AG04450 (cell line): ENCODE measurements around the gene IL24. TPM values are rescaled to one million over a fixed set of nuclear protein-coding genes. Genes with fewer than 3 reads are reported as not detected.

Experiments used
- CTCF ChIA-PET: fragments of 300-600, 350-600 bp; formaldehyde crosslinking; extraction: SDS; loops from one replicate; lab custom pipeline; 2022; ENCODE audit warnings: antibody characterized with exemption, inconsistent platforms; lab: Charles Lee
- POLR2A ChIA-PET: fragments of 350-600 bp; formaldehyde crosslinking; extraction: SDS; loops from one replicate; lab custom pipeline; 2021; ENCODE audit warnings: antibody characterized with exemption, inconsistent platforms; lab: Yijun Ruan, JAX
- DNase-seq: peaks from one replicate; pipeline ENCODE4 v3.0.0-alpha.2; 2011; ENCODE audit warnings: low read depth, low spot score
- H3K27ac ChIP-seq: one replicate; pipeline ENCODE4 v1.5.1; 2012; ENCODE audit warnings: low read depth, low read length, control low read depth
- H3K27me3 ChIP-seq: one replicate; pipeline ENCODE4 v1.6.0; 2012; ENCODE audit warnings: low read length; ENCODE audit not compliant: control insufficient read depth, insufficient read depth
- H3K4me3 ChIP-seq: 2 replicates; pipeline ENCODE4 v1.5.1; 2011; ENCODE audit warnings: mild to moderate bottlenecking, low read depth, low read length, control low read depth
- H3K9me3 ChIP-seq: 2 replicates; pipeline ENCODE4 v1.5.1; 2012; ENCODE audit warnings: low read length; ENCODE audit not compliant: control insufficient read depth, insufficient read depth
- polyA plus RNA-seq: library from polyadenylated mRNA; depleted of rRNA; stranded (reverse); fragments of >200 nt; gene quantifications from 2 replicates; pipeline ENCODE4 v1.2.3, GENCODE V29; 2011
- TF ChIP-seq, protein P1 (sequence below): IDR thresholded peaks from 2 replicates; pipeline ENCODE4 v1.5.1; 2011; ENCODE audit warnings: low read depth, low read length, control low read depth, inconsistent platforms

The IL24 gene
- polyA plus RNA-seq, 1 experiment: 0.73 TPM

DNA sequence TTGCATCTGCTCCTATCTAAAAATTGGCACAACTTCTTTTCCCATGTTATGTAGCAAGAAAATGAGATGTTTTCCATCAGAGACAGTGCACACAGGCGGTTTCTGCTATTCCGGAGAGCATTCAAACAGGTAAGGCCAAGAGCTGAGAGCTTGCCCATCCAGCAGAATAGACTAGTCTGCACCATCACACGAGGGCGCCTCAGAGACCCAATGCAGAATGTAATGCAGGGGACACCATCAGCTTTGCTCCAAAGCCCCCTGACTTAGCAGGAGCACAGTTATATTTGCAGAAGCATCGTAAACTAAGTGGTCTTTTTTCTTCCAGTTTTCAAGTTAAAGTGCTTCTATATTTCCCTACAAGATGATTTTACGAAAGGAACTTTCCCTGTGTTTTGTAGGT lies 4.7 kb downstream of the IL24 start:
- Histone ChIP-seq H3K27me3 (no peaks in the 10 kb centered on the region), H3K27ac (no peak overlapping the region), H3K9me3 (no peaks in the 10 kb centered on the region), H3K4me3 (no peak overlapping the region)
- CTCF ChIA-PET: interaction anchor here (1.0 kb wide), 1 partner anchor 271 kb away, joined by 3 read pairs; no protein-coding TSS in a partner anchor
- DNase-seq: no peak
- POLR2A ChIA-PET: no interaction called here
- TF ChIP-seq, protein P1, sequence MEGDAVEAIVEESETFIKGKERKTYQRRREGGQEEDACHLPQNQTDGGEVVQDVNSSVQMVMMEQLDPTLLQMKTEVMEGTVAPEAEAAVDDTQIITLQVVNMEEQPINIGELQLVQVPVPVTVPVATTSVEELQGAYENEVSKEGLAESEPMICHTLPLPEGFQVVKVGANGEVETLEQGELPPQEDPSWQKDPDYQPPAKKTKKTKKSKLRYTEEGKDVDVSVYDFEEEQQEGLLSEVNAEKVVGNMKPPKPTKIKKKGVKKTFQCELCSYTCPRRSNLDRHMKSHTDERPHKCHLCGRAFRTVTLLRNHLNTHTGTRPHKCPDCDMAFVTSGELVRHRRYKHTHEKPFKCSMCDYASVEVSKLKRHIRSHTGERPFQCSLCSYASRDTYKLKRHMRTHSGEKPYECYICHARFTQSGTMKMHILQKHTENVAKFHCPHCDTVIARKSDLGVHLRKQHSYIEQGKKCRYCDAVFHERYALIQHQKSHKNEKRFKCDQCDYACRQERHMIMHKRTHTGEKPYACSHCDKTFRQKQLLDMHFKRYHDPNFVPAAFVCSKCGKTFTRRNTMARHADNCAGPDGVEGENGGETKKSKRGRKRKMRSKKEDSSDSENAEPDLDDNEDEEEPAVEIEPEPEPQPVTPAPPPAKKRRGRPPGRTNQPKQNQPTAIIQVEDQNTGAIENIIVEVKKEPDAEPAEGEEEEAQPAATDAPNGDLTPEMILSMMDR: no peak

DNA sequence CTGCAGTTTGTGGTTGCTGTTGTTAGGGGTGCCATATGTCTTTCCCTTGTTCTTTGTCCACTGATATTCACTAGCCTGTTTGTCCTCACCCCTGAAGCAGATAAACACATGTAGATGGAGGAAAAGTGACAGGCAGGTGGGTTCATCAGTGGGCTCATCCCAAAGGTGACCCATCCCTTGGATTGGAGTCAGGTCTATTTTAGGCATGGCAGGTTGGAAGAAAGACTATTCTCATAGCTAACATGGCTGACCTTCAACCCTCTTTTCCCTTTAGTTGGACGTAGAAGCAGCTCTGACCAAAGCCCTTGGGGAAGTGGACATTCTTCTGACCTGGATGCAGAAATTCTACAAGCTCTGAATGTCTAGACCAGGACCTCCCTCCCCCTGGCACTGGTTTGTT lies 5.5 kb downstream of the IL24 start:
- POLR2A ChIA-PET: no interaction called here
- no peak overlapping the region for H3K27ac ChIP-seq
- no peak for DNase-seq
- H3K4me3 ChIP-seq: no peak overlapping the region
- no peaks in the 10 kb centered on the region for H3K27me3 ChIP-seq
- CTCF ChIA-PET: interaction anchor here (1.0 kb wide), 3 partner anchors 9 to 272 kb away, joined by 3 read pairs; partner anchors contain the start of gene IL20
- H3K9me3 ChIP-seq: peaks cover 4% of the 10 kb centered on the region; the same call in 1 of the 2 replicates
- TF ChIP-seq, protein P1: no peak

DNA sequence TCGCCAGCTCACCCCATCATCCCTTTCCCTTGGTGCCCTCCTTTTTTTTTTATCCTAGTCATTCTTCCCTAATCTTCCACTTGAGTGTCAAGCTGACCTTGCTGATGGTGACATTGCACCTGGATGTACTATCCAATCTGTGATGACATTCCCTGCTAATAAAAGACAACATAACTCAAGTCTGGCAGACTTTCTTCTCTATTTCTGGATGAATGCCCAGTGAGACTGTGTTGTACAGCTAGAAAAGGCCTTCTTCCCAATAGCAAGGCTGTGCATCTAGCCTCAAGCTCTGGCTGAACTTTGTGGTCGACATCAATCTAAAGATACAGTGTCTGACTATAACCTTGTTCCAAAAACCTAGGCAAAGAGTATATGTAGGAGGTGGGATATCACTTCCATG lies 6.4 kb downstream of the IL24 start:
- ChIA-PET POLR2A (interaction anchor here (0.7 kb wide), 1 partner anchor 80 kb away, joined by 3 read pairs; no protein-coding TSS in a partner anchor), CTCF (interaction anchor here (0.7 to 1.2 kb wide), 3 partner anchors 8 to 178 kb away, joined by 3 read pairs; no protein-coding TSS in a partner anchor)
- no peak overlapping the region for H3K27ac ChIP-seq
- DNase-seq: no peak
- H3K9me3 ChIP-seq: peaks cover 8% of the 10 kb centered on the region; the same call in 1 of the 2 replicates
- H3K4me3 ChIP-seq: no peak overlapping the region
- TF ChIP-seq, protein P1: no peak
- H3K27me3 ChIP-seq: no peaks in the 10 kb centered on the region

DNA sequence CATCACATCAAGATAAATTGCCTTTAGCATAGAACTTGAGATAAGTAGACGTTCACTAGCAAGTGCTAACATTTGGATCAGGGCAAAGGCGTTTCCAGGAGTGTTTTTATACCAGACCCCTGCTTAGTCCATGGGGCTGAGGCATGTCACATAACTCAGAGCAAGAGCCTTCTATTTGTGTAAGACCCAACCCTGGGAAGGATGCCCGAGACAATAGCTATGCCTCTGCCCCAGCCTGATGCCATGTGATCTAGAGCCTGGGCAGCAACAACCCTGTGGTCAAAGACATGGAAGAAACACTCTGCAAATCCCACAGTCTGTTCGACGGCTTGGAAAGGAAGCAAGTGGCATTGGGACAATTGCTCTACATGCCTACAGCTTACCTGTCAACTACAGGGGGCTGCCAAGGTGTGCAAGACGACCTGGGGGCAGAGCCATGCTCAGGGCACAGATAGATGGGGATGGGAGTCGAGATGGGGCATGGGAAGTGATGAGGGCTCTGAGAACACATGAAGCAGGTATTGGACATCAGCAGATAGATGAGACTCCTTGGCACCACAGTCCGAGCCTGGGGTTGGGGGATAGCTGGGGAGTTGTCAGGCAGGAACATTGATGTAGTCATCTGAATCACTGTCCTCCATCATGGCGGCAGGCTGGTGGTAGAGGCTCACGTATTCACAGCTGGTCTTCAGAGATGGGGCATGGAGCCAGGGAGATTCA lies 7.3 kb downstream of the IL24 start:
- Histone ChIP-seq H3K9me3 (peaks cover 8% of the 10 kb centered on the region; the same call in 1 of the 2 replicates), H3K4me3 (no peak overlapping the region), H3K27ac (peak overlapping the region; percentile 68), H3K27me3 (no peaks in the 10 kb centered on the region)
- ChIA-PET CTCF (interaction anchor here (0.6 to 1.2 kb wide), 3 partner anchors 170 to 179 kb away, joined by 3 read pairs; no protein-coding TSS in a partner anchor), POLR2A (no interaction called here)
- DNase-seq: no peak
- TF ChIP-seq, protein P1: no peak
